GM18909 (cell line): ENCODE data around the gene KRT32.

ENCODE experiments used
- ATAC-seq: cut with Tn5 transposase; IDR thresholded peaks from one replicate; pipeline ENCODE4 v1.9.1; 2021; ENCODE audit warnings: mild to moderate bottlenecking; ENCODE audit not compliant: unreplicated experiment, poor library complexity

The KRT32 gene

GRCh38 chr17:41411072-41411840 is 55.9 kb downstream of the KRT32 start:
- no peak for ATAC-seq
